Measurements from ENCODE around the gene CPA1.

DNA sequence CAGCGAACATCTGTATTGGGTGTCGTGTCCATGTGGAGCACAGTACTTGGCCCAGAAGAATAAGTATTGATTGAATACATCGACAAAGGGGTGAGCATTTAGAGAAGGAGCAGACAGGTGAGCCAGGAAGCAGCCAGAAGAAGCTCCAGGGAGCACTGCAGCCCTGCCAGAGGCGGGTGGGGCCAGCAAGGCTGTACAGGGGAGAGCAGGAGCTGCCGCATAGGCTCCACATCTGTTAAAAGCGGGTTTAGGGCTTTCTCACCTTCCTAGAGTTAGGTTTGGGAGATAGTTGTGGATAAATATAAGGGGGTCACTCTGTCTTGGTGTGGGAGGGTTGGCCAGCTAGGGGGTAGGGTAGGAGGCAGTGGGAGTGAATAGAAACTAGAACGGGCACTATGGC is 1.3 kb upstream of the CPA1 start:
- TF ChIP-seq, protein P1, sequence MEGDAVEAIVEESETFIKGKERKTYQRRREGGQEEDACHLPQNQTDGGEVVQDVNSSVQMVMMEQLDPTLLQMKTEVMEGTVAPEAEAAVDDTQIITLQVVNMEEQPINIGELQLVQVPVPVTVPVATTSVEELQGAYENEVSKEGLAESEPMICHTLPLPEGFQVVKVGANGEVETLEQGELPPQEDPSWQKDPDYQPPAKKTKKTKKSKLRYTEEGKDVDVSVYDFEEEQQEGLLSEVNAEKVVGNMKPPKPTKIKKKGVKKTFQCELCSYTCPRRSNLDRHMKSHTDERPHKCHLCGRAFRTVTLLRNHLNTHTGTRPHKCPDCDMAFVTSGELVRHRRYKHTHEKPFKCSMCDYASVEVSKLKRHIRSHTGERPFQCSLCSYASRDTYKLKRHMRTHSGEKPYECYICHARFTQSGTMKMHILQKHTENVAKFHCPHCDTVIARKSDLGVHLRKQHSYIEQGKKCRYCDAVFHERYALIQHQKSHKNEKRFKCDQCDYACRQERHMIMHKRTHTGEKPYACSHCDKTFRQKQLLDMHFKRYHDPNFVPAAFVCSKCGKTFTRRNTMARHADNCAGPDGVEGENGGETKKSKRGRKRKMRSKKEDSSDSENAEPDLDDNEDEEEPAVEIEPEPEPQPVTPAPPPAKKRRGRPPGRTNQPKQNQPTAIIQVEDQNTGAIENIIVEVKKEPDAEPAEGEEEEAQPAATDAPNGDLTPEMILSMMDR (IDR thresholded peaks at IDR 0.05) = no peak
- no peak for TF ChIP-seq POLR2A (IDR thresholded peaks at IDR 0.05)

All from esophagus squamous epithelium (tissue), 4 donors.